Measurements from ENCODE around the gene DDX24.

DNA sequence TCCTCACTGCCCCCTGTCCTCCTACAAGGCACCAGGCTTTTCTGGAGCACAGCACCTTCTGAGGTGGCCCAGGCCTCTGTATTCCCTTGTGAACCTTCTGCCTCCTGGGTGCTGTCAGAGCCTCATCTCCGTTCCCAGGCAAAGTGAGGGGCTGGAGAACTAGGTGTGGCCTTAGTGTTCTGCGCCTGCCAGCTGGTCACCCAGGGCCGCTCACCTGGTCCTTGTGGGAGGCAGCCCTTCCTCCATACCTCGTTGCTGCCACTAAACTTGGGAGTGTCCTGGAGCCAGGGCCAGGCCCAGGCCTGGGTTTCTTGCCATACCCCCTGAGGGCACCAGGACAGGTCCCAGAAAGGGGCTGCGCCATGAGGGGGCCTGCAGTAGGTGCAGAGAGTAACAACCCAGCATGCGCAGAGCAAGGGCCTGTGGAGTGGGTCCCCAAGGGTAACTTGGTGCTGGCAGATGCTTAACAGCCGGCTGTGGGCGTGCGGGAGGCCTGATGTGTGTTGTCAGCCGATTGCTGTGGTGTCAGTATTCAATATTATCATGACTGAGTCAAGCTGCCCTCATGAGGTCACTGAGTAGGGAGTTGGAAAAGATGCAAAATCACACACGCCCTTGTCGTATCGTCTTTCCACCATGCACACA is 37.8 kb downstream of the DDX24 start:
- no peak for TF ChIP-seq CTCF (IDR thresholded peaks at IDR 0.05)
- no peak for TF ChIP-seq POLR2A (IDR thresholded peaks at IDR 0.05)
